Lung (tissue), 16 donors: ENCODE results near the gene RALB. TPM values are rescaled to one million over a fixed set of nuclear protein-coding genes. Genes with fewer than 3 reads are reported as not detected.
A peak's percentile ranks its signal among the peaks of the same experiment; 100 is the strongest.

Experiments
- ATAC-seq: fragments of 200-7000 bp; cut with Tn5 transposase; one replicate; pipeline ENCODE4 v1.9.1; 2020; ENCODE audit warnings: moderate number of reproducible peaks; ENCODE audit not compliant: insufficient read depth, low FRiP score
- DNase-seq, 3 donors: peaks; one replicate each; pipeline ENCODE4 v3.0.0-alpha.2; 2013 to 2017
- H3K27ac ChIP-seq, 2 donors: one replicate each; pipeline ENCODE4 v1.5.1; 2013; ENCODE audit warnings: mild to moderate bottlenecking in 2 of 2, moderate library complexity in 2 of 2, control low read depth in 1 of 2, inconsistent platforms in 1 of 2, low read depth in 1 of 2, low read length in 1 of 2
- H3K27me3 ChIP-seq, 3 donors: one replicate each; pipeline ENCODE4 v1.5.1; 2013; ENCODE audit warnings: low read length in 2 of 3; ENCODE audit not compliant: control insufficient read depth in 3 of 3, insufficient read depth in 3 of 3
- H3K36me3 ChIP-seq, 4 donors: one replicate each; pipeline ENCODE4 v1.5.1; 2013; ENCODE audit warnings: low read length in 4 of 4, mild to moderate bottlenecking in 1 of 4, moderate library complexity in 1 of 4; ENCODE audit not compliant: control insufficient read depth in 4 of 4, insufficient read depth in 4 of 4
- H3K4me1 ChIP-seq, 5 donors: one replicate each; pipeline ENCODE4 v1.5.1; 2013; ENCODE audit warnings: low read length in 5 of 5, mild to moderate bottlenecking in 2 of 5, moderate library complexity in 1 of 5; ENCODE audit not compliant: control insufficient read depth in 5 of 5, insufficient read depth in 5 of 5
- H3K4me3 ChIP-seq: one replicate; pipeline ENCODE4 v1.5.1; 2013; ENCODE audit warnings: mild to moderate bottlenecking, control low read depth, moderate library complexity
- H3K9ac ChIP-seq, 2 donors: one replicate each; pipeline ENCODE4 v1.5.1; 2013; ENCODE audit warnings: low read length in 2 of 2, control low read depth in 1 of 2; ENCODE audit not compliant: insufficient read depth in 1 of 2
- H3K9me3 ChIP-seq, 4 donors: one replicate each; pipeline ENCODE4 v1.5.1; 2013; ENCODE audit warnings: low read length in 3 of 4, mild to moderate bottlenecking in 1 of 4, moderate library complexity in 1 of 4; ENCODE audit not compliant: control insufficient read depth in 4 of 4, insufficient read depth in 3 of 4
- WGBS, 2 donors: extraction: QIAGEN DNeasy Blood & Tissue Kit; methylation state at CpG; one replicate each; pipeline ENCODE4 v1.1.7; 2013; 5-methylcytosine and 5-hydroxymethylcytosine counted together
- long read RNA-seq, 5 donors: transcript quantifications; one replicate each; lab custom pipeline, GENCODE V29; 2026
- polyA plus RNA-seq, 2 donors: library from polyadenylated mRNA; stranded (reverse); fragments of 200-250 nt; gene quantifications; one replicate each; pipeline ENCODE4 v1.2.1, GENCODE V29; 2013
- total RNA-seq, 2 donors: library from RNA; depleted of rRNA in 1 of 2; stranded (reverse); fragments of >200 nt in 1 of 2; gene quantifications; one replicate each; pipeline ENCODE4 v1.2.1, GENCODE V29; 2014 to 2021
- TF ChIP-seq, protein P1 (sequence below): IDR thresholded peaks from 2 replicates; pipeline ENCODE4 v1.5.1; 2012; ENCODE audit warnings: mild to moderate bottlenecking; ENCODE audit errors: control extremely low read depth, extremely low read depth
- donor health status: control.
- donor health status: control.
- donor health status: Bipolar disorder and iron deficiency.
- donor health status: healthy.
- donor health status: DM: yes; HTN: yes; CAD: no.

RALB gene, protein sequence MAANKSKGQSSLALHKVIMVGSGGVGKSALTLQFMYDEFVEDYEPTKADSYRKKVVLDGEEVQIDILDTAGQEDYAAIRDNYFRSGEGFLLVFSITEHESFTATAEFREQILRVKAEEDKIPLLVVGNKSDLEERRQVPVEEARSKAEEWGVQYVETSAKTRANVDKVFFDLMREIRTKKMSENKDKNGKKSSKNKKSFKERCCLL
- total RNA-seq (100 to 1,000 TPM in 1 of 2 donors, 10 to 100 TPM in 1; 53.8 to 100 TPM), polyA plus RNA-seq (100 to 1,000 TPM in 1 of 2 donors, 10 to 100 TPM in 1; 34.6 to 111 TPM)
- long read RNA-seq, donor 1, transcript RALB-201 (5 exons, 2,344 nt): major isoform, 28 of 69 reads
- long read RNA-seq, donor 1, transcript RALB-203 (5 exons, 1,252 nt): minor isoform, 26 of 69 reads
- long read RNA-seq, donor 1, partial matches to known transcripts: 13 of 69 reads
- long read RNA-seq, donor 1, other reads (novel, unspliced or antisense): 0 of 69 reads
- long read RNA-seq, donor 2, transcript RALB-201 (5 exons, 2,344 nt): major isoform, 14 of 16 reads
- long read RNA-seq, donor 2, partial matches to known transcripts: 0 of 16 reads
- long read RNA-seq, donor 2, other reads (novel, unspliced or antisense): 0 of 16 reads
- long read RNA-seq, donor 3, transcript RALB-203 (5 exons, 1,252 nt): minor isoform, 6 of 22 reads
- long read RNA-seq, donor 3, transcript RALB-201 (5 exons, 2,344 nt): major isoform, 16 of 22 reads
- long read RNA-seq, donor 3, partial matches to known transcripts: 0 of 22 reads
- long read RNA-seq, donor 3, other reads (novel, unspliced or antisense): 0 of 22 reads
- long read RNA-seq, donor 4, transcript RALB-201 (5 exons, 2,344 nt): major isoform, 9 of 23 reads
- long read RNA-seq, donor 4, partial matches to known transcripts: 11 of 23 reads
- long read RNA-seq, donor 4, other reads (novel, unspliced or antisense): 0 of 23 reads
- long read RNA-seq, donor 5, transcript RALB-203 (5 exons, 1,252 nt): minor isoform, 9 of 39 reads
- long read RNA-seq, donor 5, transcript RALB-201 (5 exons, 2,344 nt): major isoform, 25 of 39 reads
- long read RNA-seq, donor 5, partial matches to known transcripts: 5 of 39 reads
- long read RNA-seq, donor 5, other reads (novel, unspliced or antisense): 0 of 39 reads

DNA sequence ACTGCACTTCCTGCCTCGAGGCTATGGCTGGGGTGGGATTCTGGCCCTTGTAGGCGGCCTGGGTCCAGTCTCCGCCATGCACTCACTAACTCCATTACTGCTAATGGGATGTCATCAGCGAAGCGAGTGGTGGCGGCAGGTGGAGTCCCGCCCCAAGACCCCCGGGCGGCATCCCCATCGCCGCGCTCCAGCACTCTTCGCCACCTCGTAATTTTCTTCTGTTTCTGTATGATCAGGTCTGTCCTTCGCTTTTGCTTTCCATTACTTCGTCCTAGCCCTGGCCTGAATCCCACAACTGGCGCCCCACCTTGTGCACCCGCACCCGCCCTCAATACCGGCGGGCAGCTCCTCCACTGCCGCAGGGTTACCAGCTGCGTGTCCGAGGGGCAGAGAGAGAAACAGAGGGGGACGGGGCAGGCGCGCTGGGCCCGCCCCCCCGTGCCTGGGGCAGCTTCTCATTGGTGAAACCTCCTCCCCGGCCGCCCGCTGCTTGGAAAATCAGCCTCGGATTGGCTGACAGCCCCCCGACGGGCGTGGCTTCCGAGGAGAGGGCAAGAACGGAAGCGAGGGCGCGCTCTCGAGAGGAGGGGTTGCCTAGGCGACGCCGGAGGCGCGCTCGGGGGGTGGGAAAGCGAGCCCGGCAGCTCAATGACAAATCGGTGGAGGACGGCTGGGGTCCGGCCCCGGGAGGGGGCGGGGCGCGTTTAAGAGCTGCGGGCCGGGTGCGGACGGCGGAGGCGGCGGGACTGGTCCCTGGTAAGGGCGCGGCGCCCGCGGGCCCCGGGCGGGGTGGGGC lies at the start of gene RALB:
RALB (plus strand) TSS at position 628 of the 796 bp plus-strand sequence. CDS start 25,813 bp downstream, outside the sequence.
- peak within 1 kb of the TSS; percentile 51 to 67 for H3K9ac ChIP-seq
- peaks cover 7 to 37% (median 9%) of the 10 kb centered on the region in 5 donors for H3K4me1 ChIP-seq
- no peaks in the 10 kb centered on the region for H3K36me3 ChIP-seq
- TF ChIP-seq, protein P1, sequence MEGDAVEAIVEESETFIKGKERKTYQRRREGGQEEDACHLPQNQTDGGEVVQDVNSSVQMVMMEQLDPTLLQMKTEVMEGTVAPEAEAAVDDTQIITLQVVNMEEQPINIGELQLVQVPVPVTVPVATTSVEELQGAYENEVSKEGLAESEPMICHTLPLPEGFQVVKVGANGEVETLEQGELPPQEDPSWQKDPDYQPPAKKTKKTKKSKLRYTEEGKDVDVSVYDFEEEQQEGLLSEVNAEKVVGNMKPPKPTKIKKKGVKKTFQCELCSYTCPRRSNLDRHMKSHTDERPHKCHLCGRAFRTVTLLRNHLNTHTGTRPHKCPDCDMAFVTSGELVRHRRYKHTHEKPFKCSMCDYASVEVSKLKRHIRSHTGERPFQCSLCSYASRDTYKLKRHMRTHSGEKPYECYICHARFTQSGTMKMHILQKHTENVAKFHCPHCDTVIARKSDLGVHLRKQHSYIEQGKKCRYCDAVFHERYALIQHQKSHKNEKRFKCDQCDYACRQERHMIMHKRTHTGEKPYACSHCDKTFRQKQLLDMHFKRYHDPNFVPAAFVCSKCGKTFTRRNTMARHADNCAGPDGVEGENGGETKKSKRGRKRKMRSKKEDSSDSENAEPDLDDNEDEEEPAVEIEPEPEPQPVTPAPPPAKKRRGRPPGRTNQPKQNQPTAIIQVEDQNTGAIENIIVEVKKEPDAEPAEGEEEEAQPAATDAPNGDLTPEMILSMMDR: no peak
- ATAC-seq: peak; percentile 92
- H3K4me3 ChIP-seq: peak within 1 kb of the TSS; percentile 83
- WGBS, 2 donors: 1% methylated on average over 56 to 71 of the region's 71 CpGs
- no peaks in the 10 kb centered on the region for H3K9me3 ChIP-seq
- H3K27me3 ChIP-seq: peaks cover 0 to 4% (median 0%) of the 10 kb centered on the region in 3 donors
- DNase-seq: peak; percentile 99 to 100 (median 100)
- peak within 1 kb of the TSS; percentile 96 to 97 for H3K27ac ChIP-seq

DNA sequence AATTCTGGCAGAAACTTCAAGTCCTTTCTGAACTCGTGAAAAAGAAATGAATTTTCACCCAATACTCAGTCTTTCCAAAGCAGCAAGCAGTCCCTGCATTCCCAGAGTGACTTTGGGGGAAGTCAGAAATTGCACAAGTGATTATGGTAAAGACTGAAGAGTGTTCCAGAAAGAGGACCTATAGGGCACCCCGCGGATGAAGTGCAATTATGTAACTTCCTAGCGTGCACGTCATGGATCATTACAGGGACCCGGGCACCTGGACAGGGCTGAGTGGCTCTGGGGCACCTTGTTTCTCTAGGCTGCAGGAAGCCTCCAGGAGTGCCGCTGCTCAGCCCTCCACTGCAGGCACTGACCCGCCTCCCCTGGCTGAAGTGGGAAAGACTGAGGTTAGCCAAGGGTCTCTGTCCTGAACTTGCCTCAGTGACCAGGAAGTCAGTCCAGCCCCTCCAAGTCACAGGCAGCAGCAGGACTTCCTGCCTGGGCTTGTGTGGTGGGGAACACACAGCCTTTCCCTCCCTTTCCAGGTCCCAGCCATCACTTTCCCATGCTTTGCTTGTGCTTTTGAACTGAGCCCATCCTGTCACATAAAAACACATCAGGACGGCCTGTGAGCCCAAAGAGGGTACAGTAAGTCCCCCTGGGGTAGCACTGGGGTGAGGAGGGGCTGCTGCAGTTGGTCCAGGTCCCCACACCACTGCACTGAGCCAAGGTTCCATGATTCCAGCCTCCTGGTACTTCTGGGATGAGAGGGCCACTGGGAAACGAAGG lies 49.2 kb upstream of the RALB start:
- 38 to 46% methylated on average over 10 of the region's 10 CpGs for WGBS, 2 donors
- Histone ChIP-seq H3K27me3 (no peaks in the 10 kb centered on the region), H3K36me3 (no peaks in the 10 kb centered on the region), H3K27ac (peak overlapping the region in 1 of 2 donors; percentile 4), H3K9ac (peak overlapping the region in 1 of 2 donors; percentile 19), H3K4me1 (peaks cover 0 to 4% (median 0%) of the 10 kb centered on the region in 5 donors), H3K9me3 (peaks cover 0 to 2% (median under 1%) of the 10 kb centered on the region in 4 donors), H3K4me3 (no peak overlapping the region)
- ATAC-seq (no peak), DNase-seq (peak; percentile 29 to 63 (median 37))
- TF ChIP-seq, protein P1: no peak

DNA sequence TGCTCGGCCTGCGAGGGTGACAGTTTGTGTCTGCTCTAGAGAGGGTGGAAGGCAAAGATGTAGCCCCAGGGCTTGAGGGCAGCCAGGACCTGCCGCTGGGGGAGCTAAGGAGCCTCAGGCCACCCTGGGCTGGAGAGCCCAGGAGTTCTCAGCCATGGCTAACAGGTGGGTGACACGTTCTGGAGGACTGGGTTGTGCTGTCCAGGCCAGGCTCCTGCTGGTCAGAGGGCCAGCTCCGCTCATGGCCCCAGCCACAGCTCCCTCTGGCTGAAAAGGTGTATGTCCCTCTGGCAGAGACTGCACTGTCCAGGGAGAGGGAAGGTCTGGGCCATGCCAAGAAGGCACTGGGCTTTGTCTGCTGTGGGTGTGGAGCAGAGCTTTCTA lies 48.6 kb upstream of the RALB start:
- no peaks in the 10 kb centered on the region for H3K36me3 ChIP-seq
- TF ChIP-seq, protein P1: no peak
- DNase-seq (no peak), ATAC-seq (no peak)
- H3K9ac ChIP-seq: no peak overlapping the region
- WGBS, 2 donors: 91 to 99% methylated on average over 5 of the region's 5 CpGs
- H3K4me1 ChIP-seq: peaks cover 0 to 4% (median 0%) of the 10 kb centered on the region in 5 donors
- no peak overlapping the region for H3K4me3 ChIP-seq
- no peak overlapping the region for H3K27ac ChIP-seq
- H3K9me3 ChIP-seq: no peaks in the 10 kb centered on the region
- H3K27me3 ChIP-seq: no peaks in the 10 kb centered on the region
